ENCODE data around the gene NOL3. TPM values are rescaled to one million over a fixed set of nuclear protein-coding genes. Genes with fewer than 3 reads are reported as not detected.

NOL3 gene
- polyA plus RNA-seq, 3 donors, result 2.7 to 17.0 (median 3.8) TPM

- Mint-ChIP-seq H3K4me3 (peak overlapping the region; percentile 18 to 80), H3K27me3 (ENCODE audit: low read depth in 3 of 3) (peaks cover 0 to 6% (median 3%) of the 10 kb centered on the region in 3 donors), H3K36me3 (peaks cover 5 to 9% of the 10 kb centered on the region in 2 donors), H3K4me1 (peaks cover 32% of the 10 kb centered on the region), H3K9me3 (peaks cover 0 to 2% (median 0%) of the 10 kb centered on the region in 7 donors), H3K27ac (peak overlapping the region in 5 of 7 donors; percentile 62 to 86 (median 75))
- Histone ChIP-seq H3K27ac (ENCODE audit: low read depth in 1 of 2, low read length in 2 of 2) (peak overlapping the region; percentile 13 to 14), H3K27me3 (ENCODE audit: control insufficient read depth in 2 of 2, insufficient read depth in 2 of 2, low read length in 2 of 2) (no peaks in the 10 kb centered on the region), H4K20me1 (ENCODE audit: insufficient read depth, low read length) (no peaks in the 10 kb centered on the region), H3K79me2 (ENCODE audit: insufficient read depth, low read length) (no peaks in the 10 kb centered on the region), H3K9ac (ENCODE audit: insufficient read depth, low read length, poor library complexity, severe bottlenecking) (no peak overlapping the region), H3K9me3 (replicated peaks in 1 of 2; ENCODE audit: control insufficient read depth in 1 of 2, insufficient read depth in 1 of 2, low read length in 2 of 2) (no peaks in the 10 kb centered on the region), H3K4me2 (replicated peaks; ENCODE audit: extremely low read depth, low read length, poor library complexity, severe bottlenecking) (peak overlapping the region; percentile 39), H3K4me1 (ENCODE audit: control insufficient read depth in 1 of 2, insufficient read depth in 2 of 2, low read length in 2 of 2) (peaks cover 19 to 21% of the 10 kb centered on the region in 2 donors), H3K36me3 (replicated peaks in 1 of 2; ENCODE audit: control insufficient read depth in 1 of 2, insufficient read depth in 2 of 2, low read length in 2 of 2) (no peaks in the 10 kb centered on the region), H2AFZ (ENCODE audit: insufficient read depth, low read depth, low read length, poor library complexity, severe bottlenecking) (peak overlapping the region; percentile 54), H3K4me3 (replicated peaks in 1 of 3; ENCODE audit: low read depth in 2 of 3, low read length in 3 of 3) (peak overlapping the region in 1 of 3 experiments; percentile 28)
- WGBS (ENCODE audit: insufficient coverage), result 33% methylated on average over 14 of the region's 18 CpGs
- peak; percentile 44 to 62 (median 50) for DNase-seq
- TF ChIP-seq CTCF (IDR thresholded peaks at IDR 0.05), result no peak
- intact Hi-C loops (cut with micrococcal nuclease), result no loop called here
These were observed 46.5 kb downstream of the NOL3 start for GRCh38 chr16:67216612-67217490.

- no peak overlapping the region for H3K4me3 ChIP-seq (replicated peaks in 1 of 3; ENCODE audit: low read depth in 2 of 3, low read length in 3 of 3)
- peaks cover 0 to 5% (median 1%) of the 10 kb centered on the region in 7 donors for H3K9me3 Mint-ChIP-seq
- no peak overlapping the region for H3K27ac Mint-ChIP-seq
- intact Hi-C loops (cut with micrococcal nuclease), result no loop called here
- H3K79me2 ChIP-seq (ENCODE audit: insufficient read depth, low read length), result peaks cover 25% of the 10 kb centered on the region
- no peak overlapping the region for H3K4me2 ChIP-seq (replicated peaks; ENCODE audit: extremely low read depth, low read length, poor library complexity, severe bottlenecking)
- H3K36me3 ChIP-seq (replicated peaks in 1 of 2; ENCODE audit: control insufficient read depth in 1 of 2, insufficient read depth in 2 of 2, low read length in 2 of 2), result peaks cover 9 to 11% of the 10 kb centered on the region in 2 donors
- no peak overlapping the region for H3K4me3 Mint-ChIP-seq
- no peaks in the 10 kb centered on the region for H3K27me3 ChIP-seq (ENCODE audit: control insufficient read depth in 2 of 2, insufficient read depth in 2 of 2, low read length in 2 of 2)
- H3K4me1 Mint-ChIP-seq, result peaks cover 26% of the 10 kb centered on the region
- peaks cover 0 to 1% (median 0%) of the 10 kb centered on the region in 3 donors for H3K27me3 Mint-ChIP-seq (ENCODE audit: low read depth in 3 of 3)
- H3K9ac ChIP-seq (ENCODE audit: insufficient read depth, low read length, poor library complexity, severe bottlenecking), result no peak overlapping the region
- no peaks in the 10 kb centered on the region for H3K9me3 ChIP-seq (replicated peaks in 1 of 2; ENCODE audit: control insufficient read depth in 1 of 2, insufficient read depth in 1 of 2, low read length in 2 of 2)
- no peak for TF ChIP-seq CTCF (IDR thresholded peaks at IDR 0.05)
- peaks cover 17 to 23% of the 10 kb centered on the region in 2 donors for H3K4me1 ChIP-seq (ENCODE audit: control insufficient read depth in 1 of 2, insufficient read depth in 2 of 2, low read length in 2 of 2)
- no CpG with 5 or more reads among the region's 3 CpGs for WGBS (ENCODE audit: insufficient coverage)
- H4K20me1 ChIP-seq (ENCODE audit: insufficient read depth, low read length), result peaks cover 17% of the 10 kb centered on the region
- H3K36me3 Mint-ChIP-seq, result peaks cover 12 to 13% of the 10 kb centered on the region in 2 donors
- no peak for DNase-seq
- H3K27ac ChIP-seq (ENCODE audit: low read depth in 1 of 2, low read length in 2 of 2), result no peak overlapping the region
- no peak overlapping the region for H2AFZ ChIP-seq (ENCODE audit: insufficient read depth, low read depth, low read length, poor library complexity, severe bottlenecking)
These were observed 53.7 kb downstream of the NOL3 start for GRCh38 chr16:67223992-67224391.

Small RNA genes within 50 kb of the gene (small RNA-seq; reads per million reads assigned to genes)
- gene MIR328 (ENCODE audit: insufficient read length, low read depth), result 7.3 reads per million, percentile 65 among the genes with 10 or more reads in this experiment

Other genes starting within 250 kb of the NOL3 start
- gene RRAD, start 245.0 kb upstream of the NOL3 start, polyA plus RNA-seq, result 1 to 10 TPM in 1 of 3 donors, under 1 TPM in 2; 0.42 to 1.9 (median 0.55) TPM
- gene CIAO2B, start 236.1 kb upstream of the NOL3 start, polyA plus RNA-seq, result 100 to 1,000 TPM; 121 to 140 (median 132) TPM
- gene CES2, start 235.0 kb upstream of the NOL3 start, polyA plus RNA-seq, result 10 to 100 TPM; 14.0 to 29.0 (median 23.2) TPM
- gene CES3, start 209.3 kb upstream of the NOL3 start, polyA plus RNA-seq, result under 1 TPM in 1 of 3 donors, not detected in 2; 0.48 TPM
- gene CES4A, start 181.9 kb upstream of the NOL3 start, polyA plus RNA-seq, result 10 to 100 TPM in 1 of 3 donors, 1 to 10 TPM in 2; 3.3 to 47.6 (median 4.1) TPM
- 10 to 100 TPM; 28.3 to 45.4 (median 29.5) TPM for gene CBFB, start 141.4 kb upstream of the NOL3 start, polyA plus RNA-seq
- gene PHAF1, start 60.6 kb upstream of the NOL3 start, polyA plus RNA-seq, result 10 to 100 TPM; 18.8 to 68.2 (median 26.5) TPM
- gene B3GNT9, start 19.5 kb upstream of the NOL3 start, polyA plus RNA-seq, result under 1 TPM; 0.10 to 0.67 (median 0.20) TPM
- 10 to 100 TPM; 26.0 to 46.2 (median 35.8) TPM for gene TRADD, start 10.6 kb upstream of the NOL3 start, polyA plus RNA-seq
- gene FBXL8, start 10.6 kb upstream of the NOL3 start, polyA plus RNA-seq, result 10 to 100 TPM in 1 of 3 donors, 1 to 10 TPM in 2; 3.2 to 27.7 (median 5.2) TPM
- gene HSF4, start 5.8 kb upstream of the NOL3 start, polyA plus RNA-seq, result 10 to 100 TPM in 1 of 3 donors, not detected in 2; 53.4 TPM
- 10 to 100 TPM in 1 of 3 donors, under 1 TPM in 2; 0.58 to 43.3 (median 0.99) TPM for gene MATCAP1, start 13.4 kb downstream of the NOL3 start, polyA plus RNA-seq
- gene EXOC3L1, start 19.6 kb downstream of the NOL3 start, polyA plus RNA-seq, result 1 to 10 TPM; 2.8 to 3.7 (median 3.0) TPM
- gene E2F4, start 21.6 kb downstream of the NOL3 start, polyA plus RNA-seq, result 100 to 1,000 TPM in 1 of 3 donors, 10 to 100 TPM in 2; 53.1 to 191 (median 61.5) TPM
- gene ELMO3, start 28.6 kb downstream of the NOL3 start, polyA plus RNA-seq, result 1 to 10 TPM in 1 of 3 donors, under 1 TPM in 1, not detected in 1; 0.15 to 7.0 TPM
- gene TMEM208, start 56.6 kb downstream of the NOL3 start, polyA plus RNA-seq, result 100 to 1,000 TPM in 2 of 3 donors, 10 to 100 TPM in 1; 45.4 to 130 (median 117) TPM
- gene FHOD1, start 76.9 kb downstream of the NOL3 start, polyA plus RNA-seq, result 100 to 1,000 TPM in 1 of 3 donors, 1 to 10 TPM in 2; 5.1 to 152 (median 5.5) TPM
- gene SLC9A5, start 78.4 kb downstream of the NOL3 start, polyA plus RNA-seq, result 1 to 10 TPM in 1 of 3 donors, not detected in 2; 1.0 TPM
- gene PLEKHG4, start 109.0 kb downstream of the NOL3 start, polyA plus RNA-seq, result 1 to 10 TPM in 2 of 3 donors, under 1 TPM in 1; 0.79 to 3.2 (median 3.0) TPM
- gene KCTD19, start 156.2 kb downstream of the NOL3 start, polyA plus RNA-seq, result not detected
- gene LRRC36, start 156.3 kb downstream of the NOL3 start, polyA plus RNA-seq, result 1 to 10 TPM in 2 of 3 donors, under 1 TPM in 1; 0.65 to 3.2 (median 1.8) TPM
- gene TPPP3, start 223.0 kb downstream of the NOL3 start, polyA plus RNA-seq, result 100 to 1,000 TPM in 1 of 3 donors, 10 to 100 TPM in 2; 63.1 to 123 (median 78.6) TPM
- gene ZDHHC1, start 245.9 kb downstream of the NOL3 start, polyA plus RNA-seq, result 10 to 100 TPM in 1 of 3 donors, 1 to 10 TPM in 2; 3.3 to 14.2 (median 6.0) TPM

Data from CD14-positive monocyte (primary cell).